Measurements from ENCODE around the gene DPYD.

DPYD gene

GRCh38 chr1:97424209-97424608 is 496.6 kb downstream of the DPYD start:
- no peak for DNase-seq (ENCODE audit: low spot score)
- H3K27me3 ChIP-seq (ENCODE audit: insufficient read depth, poor library complexity, severe bottlenecking), result no peaks in the 10 kb centered on the region
- no peak for ATAC-seq (ENCODE audit: low read depth)
- H3K9me3 ChIP-seq (ENCODE audit: severe bottlenecking), result no peaks in the 10 kb centered on the region
- H3K4me1 ChIP-seq (ENCODE audit: insufficient read depth, poor library complexity, severe bottlenecking), result no peaks in the 10 kb centered on the region
- no peaks in the 10 kb centered on the region for H3K36me3 ChIP-seq (ENCODE audit: low read depth)
- H3K27ac ChIP-seq (ENCODE audit: poor library complexity, severe bottlenecking), result no peak overlapping the region
- H3K4me3 ChIP-seq (ENCODE audit: severe bottlenecking), result no peak overlapping the region
- no peak for TF ChIP-seq CTCF (IDR thresholded peaks at IDR 0.05; ENCODE audit: poor library complexity, severe bottlenecking)

GRCh38 chr1:97423403-97423802 is 497.4 kb downstream of the DPYD start:
- H3K9me3 ChIP-seq (ENCODE audit: severe bottlenecking), result no peaks in the 10 kb centered on the region
- no peaks in the 10 kb centered on the region for H3K4me1 ChIP-seq (ENCODE audit: insufficient read depth, poor library complexity, severe bottlenecking)
- ATAC-seq (ENCODE audit: low read depth) (no peak), DNase-seq (ENCODE audit: low spot score) (no peak)
- H3K27ac ChIP-seq (ENCODE audit: poor library complexity, severe bottlenecking), result no peak overlapping the region
- no peak for TF ChIP-seq CTCF (IDR thresholded peaks at IDR 0.05; ENCODE audit: poor library complexity, severe bottlenecking)
- H3K27me3 ChIP-seq (ENCODE audit: insufficient read depth, poor library complexity, severe bottlenecking), result no peaks in the 10 kb centered on the region
- no peaks in the 10 kb centered on the region for H3K36me3 ChIP-seq (ENCODE audit: low read depth)
- no peak overlapping the region for H3K4me3 ChIP-seq (ENCODE audit: severe bottlenecking)

- Histone ChIP-seq H3K36me3 (ENCODE audit: low read depth) (no peaks in the 10 kb centered on the region), H3K27me3 (ENCODE audit: insufficient read depth, poor library complexity, severe bottlenecking) (no peaks in the 10 kb centered on the region), H3K9me3 (ENCODE audit: severe bottlenecking) (no peaks in the 10 kb centered on the region), H3K4me3 (ENCODE audit: severe bottlenecking) (no peak overlapping the region), H3K4me1 (ENCODE audit: insufficient read depth, poor library complexity, severe bottlenecking) (no peaks in the 10 kb centered on the region), H3K27ac (ENCODE audit: poor library complexity, severe bottlenecking) (no peak overlapping the region)
- ATAC-seq (ENCODE audit: low read depth) (no peak), DNase-seq (ENCODE audit: low spot score) (no peak)
- no peak for TF ChIP-seq CTCF (IDR thresholded peaks at IDR 0.05; ENCODE audit: poor library complexity, severe bottlenecking)
Observed at GRCh38 chr1:97417661-97418060, 503.2 kb downstream of the DPYD start.

GRCh38 chr1:97414682-97415312 is 506.0 kb downstream of the DPYD start:
- no peak overlapping the region for H3K4me3 ChIP-seq (ENCODE audit: severe bottlenecking)

More at GRCh38 chr1:97414682-97415312, 506.0 kb downstream of the DPYD start:
- Histone ChIP-seq H3K27ac (ENCODE audit: poor library complexity, severe bottlenecking) (no peak overlapping the region), H3K4me1 (ENCODE audit: insufficient read depth, poor library complexity, severe bottlenecking) (no peaks in the 10 kb centered on the region), H3K36me3 (ENCODE audit: low read depth) (no peaks in the 10 kb centered on the region), H3K9me3 (ENCODE audit: severe bottlenecking) (no peaks in the 10 kb centered on the region), H3K27me3 (ENCODE audit: insufficient read depth, poor library complexity, severe bottlenecking) (no peaks in the 10 kb centered on the region)
- no peak for TF ChIP-seq CTCF (IDR thresholded peaks at IDR 0.05; ENCODE audit: poor library complexity, severe bottlenecking)
- DNase-seq (ENCODE audit: low spot score) (no peak), ATAC-seq (ENCODE audit: low read depth) (no peak)

Data from RWPE2 (cell line).